GM12872 (cell line): Measurements from ENCODE around the gene RHOG.

Experiments used
- CTCF ChIP-seq: IDR thresholded peaks from 3 replicates; pipeline ENCODE4 v1.5.1; 2011; ENCODE audit warnings: low read depth, mild to moderate bottlenecking, low read length, moderate library complexity; ENCODE audit not compliant: insufficient read depth

Gene RHOG

GRCh38 chr11:3815845-3816244 lies 24.9 kb downstream of the RHOG start:
- TF ChIP-seq CTCF: no peak

- no peak for TF ChIP-seq CTCF
Measured at GRCh38 chr11:3810951-3811350, 29.8 kb downstream of the RHOG start.

DNA sequence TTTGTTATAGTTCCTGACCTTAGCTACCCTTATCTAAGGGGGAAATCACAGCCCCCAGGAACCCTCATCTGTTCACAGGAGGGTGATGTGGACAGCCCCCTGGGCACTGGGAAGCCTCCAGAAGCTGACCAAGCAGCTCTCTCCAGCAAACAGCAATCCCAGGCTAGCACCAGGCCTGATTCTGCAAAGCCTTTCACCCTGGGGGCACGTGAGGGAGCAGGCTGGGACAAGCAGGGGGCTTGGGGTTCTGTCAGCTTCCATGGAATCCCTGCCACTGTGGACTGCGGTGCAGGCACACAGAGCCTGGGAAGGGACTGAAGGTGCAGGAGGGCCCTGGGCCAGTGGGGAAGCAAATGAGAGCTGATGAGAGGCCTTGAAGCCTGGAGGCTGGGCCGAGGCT lies 30.3 kb downstream of the RHOG start:
- TF ChIP-seq CTCF: no peak

- TF ChIP-seq CTCF: no peak
Measured at GRCh38 chr11:3809624-3809928, 31.2 kb downstream of the RHOG start.

DNA sequence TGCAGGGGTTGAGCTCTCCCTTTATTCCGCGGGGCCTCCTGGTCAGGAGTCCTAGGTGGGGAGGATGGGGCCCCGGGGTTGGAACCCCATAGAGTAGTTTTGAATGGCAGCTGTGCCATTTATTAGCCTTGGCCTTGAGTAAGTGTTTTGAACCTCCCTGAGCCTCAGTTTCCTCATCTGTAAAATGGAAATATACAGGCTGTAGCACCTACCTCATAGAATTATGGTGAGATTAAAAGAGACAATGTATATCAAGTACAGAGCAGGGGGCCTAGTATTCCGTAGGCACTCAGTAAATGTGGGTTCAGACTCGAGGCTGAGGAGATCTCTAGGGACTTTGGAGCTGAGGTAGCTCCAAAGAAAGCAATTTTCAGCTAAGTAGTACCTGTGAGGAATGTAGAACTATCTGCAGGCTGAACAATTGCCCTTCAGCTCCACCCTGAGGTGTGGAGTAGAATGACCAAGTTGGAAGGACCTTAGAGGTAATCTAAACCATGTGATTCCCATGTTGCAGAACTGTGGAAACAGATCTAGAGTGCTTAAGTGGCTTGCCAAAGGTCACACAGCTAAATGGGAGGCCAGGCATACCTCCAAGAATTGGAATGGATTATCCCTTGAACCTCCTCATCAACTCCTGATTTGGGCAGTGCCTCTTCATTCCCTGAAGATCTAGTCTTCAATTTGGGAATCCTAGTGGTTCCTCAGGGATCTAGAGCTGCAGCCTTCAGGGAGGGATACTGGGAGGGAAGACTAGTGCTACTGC lies 31.7 kb downstream of the RHOG start:
- peak; percentile 66 for TF ChIP-seq CTCF

GRCh38 chr11:3807909-3808860 lies 32.6 kb downstream of the RHOG start, which contains the start of gene PGAP2:
Gene PGAP2 (plus strand): TSS chr11:3808560. CDS start chr11:3811260, 2,700 bp downstream.
- peak; percentile 77 for TF ChIP-seq CTCF

DNA sequence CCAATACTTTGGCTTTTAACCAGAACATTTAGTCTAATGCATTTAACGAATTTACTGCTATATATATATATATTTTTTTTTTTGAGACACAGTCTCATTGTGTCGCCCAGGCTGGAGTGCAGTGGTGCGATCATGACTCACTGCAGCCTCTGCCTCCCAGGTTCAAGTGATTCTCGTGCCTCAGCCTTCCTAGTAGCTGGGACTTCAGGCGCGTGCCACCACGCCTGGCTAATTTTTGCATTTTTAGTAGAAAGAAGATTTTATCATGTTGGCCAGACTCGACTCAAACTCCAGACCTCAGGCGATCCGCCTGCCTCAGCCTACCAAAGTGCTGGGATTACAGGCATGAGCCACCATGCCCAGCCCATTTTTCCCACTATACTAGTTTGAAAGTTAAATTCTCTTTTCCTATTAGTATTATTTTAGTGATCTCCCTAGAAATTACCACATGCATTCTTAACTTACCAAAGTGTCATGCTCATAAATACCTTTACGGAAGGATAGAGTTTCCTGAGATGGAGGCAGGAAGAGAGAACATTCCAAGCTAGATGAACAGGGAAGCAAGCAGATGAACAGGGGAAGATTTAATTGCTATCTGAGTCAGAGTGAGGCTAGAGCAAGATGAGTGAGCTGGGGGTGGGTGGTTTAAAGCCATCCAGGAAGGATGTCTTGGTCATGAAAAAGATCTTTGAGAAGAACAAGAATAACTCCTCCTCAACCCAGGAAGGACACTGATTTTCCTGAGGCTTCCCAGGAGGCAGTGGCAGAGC lies 36.8 kb downstream of the RHOG start:
- no peak for TF ChIP-seq CTCF
